Endothelial cell of umbilical vein (primary cell): ENCODE measurements around the gene TRPM7. TPM values are rescaled to one million over a fixed set of nuclear protein-coding genes. Genes with fewer than 3 reads are reported as not detected.

Experiments used
- BruUV-seq: library from RNA; stranded (reverse); fragments of 400-500 nt; replicated peaks from 2 replicates; lab custom pipeline; 2021; lab: Mats Ljungman, UMichigan
- CTCF ChIA-PET: fragments of 300-600, 350-600 bp; sonication (Branson Sonifier 250); formaldehyde crosslinking; loops from one replicate; lab custom pipeline; 2021; ENCODE audit warnings: antibody characterized with exemption, inconsistent platforms; lab: Charles Lee
- POLR2A ChIA-PET: fragments of 300-600, 350-600 bp; sonication (Branson Sonifier 250); formaldehyde crosslinking; loops from one replicate; lab custom pipeline; 2021; ENCODE audit warnings: antibody characterized with exemption, inconsistent platforms; lab: Charles Lee
- DNase-seq: peaks from one replicate; pipeline ENCODE4 v3.0.0-alpha.2; 2011; ENCODE audit warnings: low read depth, low spot score
- FAIRE-seq: peaks from 2 replicates; lab custom pipeline; 2011; peaks lifted over from hg19 to GRCh38; lab: Jason Lieb, UNC
- H2AFZ ChIP-seq: 2 replicates; pipeline ENCODE4 v1.6.0; 2012; ENCODE audit warnings: low read depth, low read length, control low read depth, inconsistent platforms
- H3K27ac ChIP-seq: 2 replicates; pipeline ENCODE4 v1.5.1; 2011; ENCODE audit warnings: low read depth, mild to moderate bottlenecking, control low read depth, low read length, moderate library complexity; ENCODE audit not compliant: insufficient read depth
- H3K27me3 ChIP-seq, 2 experiments: 2 replicates each; pipeline versions ENCODE4 v1.6.0 to v1.6.1; 2011; ENCODE audit warnings: low read length in 2 of 2, mixed read lengths in 1 of 2; ENCODE audit not compliant: control insufficient read depth in 2 of 2, insufficient read depth in 2 of 2
- H3K36me3 ChIP-seq, 2 experiments: 2 replicates in 1 of 2; 3 replicates in 1 of 2; pipeline ENCODE4 v1.5.1; 2011; ENCODE audit warnings: low read length in 2 of 2, mild to moderate bottlenecking in 1 of 2, moderate library complexity in 1 of 2; ENCODE audit not compliant: control insufficient read depth in 2 of 2, insufficient read depth in 2 of 2; ENCODE audit errors: extremely low read depth in 1 of 2
- H3K4me1 ChIP-seq: 3 replicates; pipeline ENCODE4 v1.5.1; 2011; ENCODE audit warnings: mild to moderate bottlenecking, low read length; ENCODE audit not compliant: control insufficient read depth, insufficient read depth; ENCODE audit errors: extremely low read depth
- H3K4me2 ChIP-seq: 2 replicates; pipeline ENCODE4 v1.6.1; 2011; ENCODE audit warnings: low read length, control low read depth, mixed read lengths; ENCODE audit not compliant: insufficient read depth
- H3K4me3 ChIP-seq, 3 experiments: fragments of 200-600 bp in 1 of 3; sonication (generic), shearing (Covaris generic) in 1 of 3; replicated peaks in 1 of 3; 2 replicates each; pipeline ENCODE4 v1.5.1; 2011 to 2016; ENCODE audit warnings: control low read depth in 3 of 3, low read length in 3 of 3, mild to moderate bottlenecking in 2 of 3, inconsistent platforms in 1 of 3, low read depth in 1 of 3, moderate library complexity in 1 of 3; ENCODE audit not compliant: insufficient read depth in 1 of 3
- H3K79me2 ChIP-seq: 2 replicates; pipeline ENCODE4 v1.6.0; 2012; ENCODE audit warnings: low read length, inconsistent platforms; ENCODE audit not compliant: control insufficient read depth, insufficient read depth
- H3K9ac ChIP-seq: replicated peaks from 2 replicates; pipeline ENCODE3; 2011; ENCODE audit warnings: low read length, control low read depth; ENCODE audit not compliant: insufficient read depth; ENCODE audit errors: extremely low read depth
- H3K9me1 ChIP-seq: replicated peaks from 3 replicates; pipeline ENCODE4 v1.6.0; 2011; ENCODE audit warnings: mild to moderate bottlenecking, low read length; ENCODE audit not compliant: control insufficient read depth, insufficient read depth; ENCODE audit errors: extremely low read depth
- H3K9me3 ChIP-seq: replicated peaks from 2 replicates; pipeline ENCODE4 v1.5.1; 2012; ENCODE audit warnings: low read length, inconsistent platforms; ENCODE audit not compliant: control insufficient read depth, insufficient read depth
- H4K20me1 ChIP-seq: replicated peaks from 2 replicates; pipeline ENCODE3; 2011; ENCODE audit warnings: mild to moderate bottlenecking, low read length; ENCODE audit not compliant: control insufficient read depth, insufficient read depth; ENCODE audit errors: extremely low read depth
- EZH2 ChIP-seq: IDR thresholded peaks from 2 replicates; pipeline ENCODE4 v1.6.1; 2012; ENCODE audit warnings: borderline replicate concordance, low read depth, mild to moderate bottlenecking, moderate library complexity, low read length, inconsistent platforms; ENCODE audit not compliant: severe bottlenecking
- FOS ChIP-seq: IDR thresholded peaks from 2 replicates; pipeline ENCODE4 v1.6.1; 2011; ENCODE audit warnings: mild to moderate bottlenecking, low read length, moderate library complexity, borderline replicate concordance; ENCODE audit not compliant: insufficient read depth
- GATA2 ChIP-seq: IDR thresholded peaks from 2 replicates; pipeline ENCODE4 v1.7.0; 2011; ENCODE audit warnings: low read depth, mild to moderate bottlenecking, moderate library complexity, mixed read lengths, low read length; ENCODE audit not compliant: insufficient read length, insufficient read depth
- JUN ChIP-seq: IDR thresholded peaks from 2 replicates; pipeline ENCODE4 v1.6.1; 2011; ENCODE audit warnings: borderline replicate concordance, low read depth; ENCODE audit not compliant: insufficient read length, insufficient read depth
- MYC ChIP-seq: IDR thresholded peaks from one replicate; pipeline ENCODE4 v1.6.1; 2011; ENCODE audit warnings: mild to moderate bottlenecking, low read depth, low read length
- POLR2A ChIP-seq: IDR thresholded peaks from 2 replicates; pipeline ENCODE4 v1.6.1; 2012; ENCODE audit warnings: low read depth, mild to moderate bottlenecking, control low read depth, low read length
- POLR2AphosphoS5 ChIP-seq: IDR thresholded peaks from 2 replicates; pipeline ENCODE4 v1.6.1; 2012; ENCODE audit warnings: low read depth, mild to moderate bottlenecking, control low read depth, low read length, moderate library complexity; ENCODE audit not compliant: insufficient read depth
- dilution Hi-C: fragments of 300-500 bp; cut with MboI; formaldehyde crosslinking; loops from one replicate; pipeline ENCODE4 v1.15.0; 2019; ENCODE audit warnings: low sequenced_read_pairs; ENCODE audit not compliant: extremely low pct_ligation_motif_present
- intact Hi-C: fragments of 100-400 bp; cut with micrococcal nuclease; formaldehyde crosslinking; loops from one replicate; pipeline ENCODE4 v1.10.0; 2022
- polyA plus RNA-seq, 4 experiments: library from polyadenylated mRNA; depleted of rRNA in 3 of 4; stranded (reverse) in 3 of 4; unstranded in 1 of 4; fragments of >200 nt; gene quantifications; 2 replicates each; pipeline versions ENCODE4 v1.2.1 to v1.2.3, GENCODE V29; 2011 to 2012; ENCODE audit warnings: missing spikeins in 1 of 4
- total RNA-seq: library from RNA; stranded (reverse); gene quantifications from 2 replicates; pipeline ENCODE4 v1.2.3, GENCODE V29; 2021
- TF ChIP-seq, protein P1 (sequence below), 2 donors: IDR thresholded peaks; 1 replicate in 1 of 2; 2 replicates in 1 of 2; pipeline ENCODE4 v1.5.1; 2011; ENCODE audit warnings: low read length in 2 of 2, mild to moderate bottlenecking in 2 of 2, moderate library complexity in 2 of 2, control low read depth in 1 of 2, inconsistent platforms in 1 of 2, low read depth in 1 of 2; ENCODE audit not compliant: insufficient read depth in 1 of 2; ENCODE audit errors: extremely low read depth in 1 of 2
- TF ChIP-seq, protein P2 (sequence below): IDR thresholded peaks from 2 replicates; pipeline ENCODE4 v1.6.1; 2011; ENCODE audit not compliant: insufficient read depth, insufficient read length

TRPM7 gene
- total and polyA plus RNA-seq, 2 donors (not counting 3 experiments of a cell fraction or from before 2014, with no cell fraction given), result 6.4 to 34.8 TPM

DNA sequence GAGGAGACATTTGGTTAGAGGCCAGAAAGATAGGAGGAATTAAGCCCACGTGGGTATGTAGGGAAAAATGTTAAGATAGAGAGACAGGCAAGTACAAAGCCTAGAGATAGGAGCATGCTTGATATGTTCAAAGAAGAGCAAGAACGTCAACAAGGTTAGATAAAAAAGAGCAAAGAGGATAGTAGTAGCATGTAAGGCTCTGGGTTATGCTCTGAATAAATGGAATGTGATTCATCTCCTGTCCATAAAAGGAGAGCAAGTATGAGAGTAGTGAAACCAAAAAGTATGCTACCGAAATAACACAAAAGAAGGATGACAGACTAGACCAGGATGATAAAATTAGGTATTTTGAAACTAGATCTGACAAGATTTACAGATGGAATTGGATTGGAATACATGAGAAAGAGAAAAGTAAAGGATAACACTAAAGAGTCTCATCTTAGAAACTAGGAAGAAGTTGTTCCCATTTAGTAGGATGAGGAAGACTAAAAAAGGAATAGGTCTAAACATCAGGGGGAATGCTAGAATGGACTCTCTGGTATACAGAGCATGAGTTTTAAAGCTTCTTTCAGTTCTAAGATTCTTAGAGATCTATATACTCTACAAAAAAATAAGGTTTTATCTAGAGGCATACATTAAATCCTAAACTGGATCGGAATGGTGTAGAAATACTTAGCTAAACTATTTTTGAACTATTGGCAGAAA, 59.1 kb downstream of the TRPM7 start:
- Histone ChIP-seq H3K79me2 (no peaks in the 10 kb centered on the region), H3K9me1 (no peaks in the 10 kb centered on the region), H3K9ac (no peak overlapping the region), H4K20me1 (no peaks in the 10 kb centered on the region), H3K9me3 (no peaks in the 10 kb centered on the region), H3K27ac (no peak overlapping the region), H3K4me2 (no peak overlapping the region), H3K4me1 (no peaks in the 10 kb centered on the region), H3K36me3 (peaks cover 4 to 8% of the 10 kb centered on the region in 2 experiments), H3K4me3 (no peak overlapping the region), H3K27me3 (no peaks in the 10 kb centered on the region), H2AFZ (no peak overlapping the region)
- FAIRE-seq (no peak), DNase-seq (no peak)
- intact Hi-C loops (no loop called here), dilution Hi-C loops (no loop called here)
- CTCF ChIA-PET, result interaction anchor here (1.1 to 1.6 kb wide), 2 partner anchors 10 to 16 kb away, joined by 3 to 4 read pairs; no protein-coding TSS in a partner anchor
- TF ChIP-seq POLR2A (no peak), FOS (no peak), EZH2 (no peak), GATA2 (no peak), JUN (no peak), POLR2AphosphoS5 (no peak), MYC (no peak)
- TF ChIP-seq, protein P1, sequence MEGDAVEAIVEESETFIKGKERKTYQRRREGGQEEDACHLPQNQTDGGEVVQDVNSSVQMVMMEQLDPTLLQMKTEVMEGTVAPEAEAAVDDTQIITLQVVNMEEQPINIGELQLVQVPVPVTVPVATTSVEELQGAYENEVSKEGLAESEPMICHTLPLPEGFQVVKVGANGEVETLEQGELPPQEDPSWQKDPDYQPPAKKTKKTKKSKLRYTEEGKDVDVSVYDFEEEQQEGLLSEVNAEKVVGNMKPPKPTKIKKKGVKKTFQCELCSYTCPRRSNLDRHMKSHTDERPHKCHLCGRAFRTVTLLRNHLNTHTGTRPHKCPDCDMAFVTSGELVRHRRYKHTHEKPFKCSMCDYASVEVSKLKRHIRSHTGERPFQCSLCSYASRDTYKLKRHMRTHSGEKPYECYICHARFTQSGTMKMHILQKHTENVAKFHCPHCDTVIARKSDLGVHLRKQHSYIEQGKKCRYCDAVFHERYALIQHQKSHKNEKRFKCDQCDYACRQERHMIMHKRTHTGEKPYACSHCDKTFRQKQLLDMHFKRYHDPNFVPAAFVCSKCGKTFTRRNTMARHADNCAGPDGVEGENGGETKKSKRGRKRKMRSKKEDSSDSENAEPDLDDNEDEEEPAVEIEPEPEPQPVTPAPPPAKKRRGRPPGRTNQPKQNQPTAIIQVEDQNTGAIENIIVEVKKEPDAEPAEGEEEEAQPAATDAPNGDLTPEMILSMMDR (IDR thresholded peaks at IDR 0.05; ENCODE audit: extremely low read depth in 1 of 2, insufficient read depth in 1 of 2, low read depth in 1 of 2, low read length in 2 of 2), result no peak
- TF ChIP-seq, protein P2, sequence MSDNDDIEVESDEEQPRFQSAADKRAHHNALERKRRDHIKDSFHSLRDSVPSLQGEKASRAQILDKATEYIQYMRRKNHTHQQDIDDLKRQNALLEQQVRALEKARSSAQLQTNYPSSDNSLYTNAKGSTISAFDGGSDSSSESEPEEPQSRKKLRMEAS, result no peak
- no TSS peak for BruUV-seq
- POLR2A ChIA-PET, result no interaction called here
